ENCODE measurements around the gene EMSY.
"Not testable (repeated sequence)": the region's sequence is repeated elsewhere in the genome, so short reads cannot be mapped to it uniquely, and the experiment has no call there.

EMSY gene

DNA sequence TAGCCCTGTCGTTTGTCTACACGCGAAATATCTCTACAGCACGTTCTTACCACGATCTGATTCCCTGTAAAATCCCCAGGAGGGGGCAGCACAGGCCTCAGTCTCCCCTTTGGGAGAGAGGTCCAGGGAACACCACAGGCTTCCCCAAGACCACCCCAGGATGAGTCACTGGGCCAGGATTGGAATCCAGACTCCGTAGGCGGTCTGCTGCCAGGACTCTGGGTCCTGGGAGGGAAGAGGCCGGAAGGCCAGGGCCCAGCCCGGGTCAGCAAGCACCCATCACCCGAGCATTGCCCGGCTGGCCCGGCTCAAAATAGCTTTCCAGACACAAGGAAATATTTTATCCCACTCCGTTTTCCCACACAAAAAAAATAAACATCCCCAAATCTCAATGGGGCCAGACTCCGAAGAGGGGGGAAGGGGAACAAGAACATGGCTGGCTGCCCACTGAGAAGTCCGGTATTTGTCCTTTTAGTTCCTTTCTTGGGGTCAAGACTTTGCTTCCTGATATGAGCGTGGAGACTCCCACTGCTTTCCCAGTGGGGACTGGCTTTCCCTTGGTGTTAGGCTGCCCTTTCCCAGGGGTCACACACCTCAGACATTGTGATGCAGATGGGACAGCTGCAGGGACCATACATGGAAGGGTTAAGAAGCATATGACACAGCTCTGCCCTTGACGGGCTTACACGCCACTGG, 134.4 kb downstream of the EMSY start:
- Histone ChIP-seq H3K27ac (ENCODE audit: low read depth, low read length) (no peak overlapping the region), H3K27me3 (ENCODE audit: low read length) (no peaks in the 10 kb centered on the region), H3K9me3 (ENCODE audit: insufficient read depth, low read length) (no peaks in the 10 kb centered on the region), H3K4me3 (ENCODE audit: insufficient read depth, low read length, poor library complexity, severe bottlenecking) (no peak overlapping the region), H3K36me3 (ENCODE audit: low read length) (no peaks in the 10 kb centered on the region), H3F3A (ENCODE audit: insufficient read depth) (no peaks in the 10 kb centered on the region), H4K20me1 (ENCODE audit: low read depth, low read length) (no peaks in the 10 kb centered on the region), H3K9me2 (replicated peaks; ENCODE audit: insufficient read depth, low read length) (no peaks in the 10 kb centered on the region), H3K79me2 (ENCODE audit: insufficient read depth, low read length) (no peaks in the 10 kb centered on the region), H2AFZ (ENCODE audit: low read depth, low read length, severe bottlenecking) (no peak overlapping the region), H3K4me2 (ENCODE audit: low read depth, low read length, poor library complexity, severe bottlenecking) (no peak overlapping the region), H3K9ac (ENCODE audit: low read length) (no peak overlapping the region)
- TF ChIP-seq EZH2phosphoT487 (conservative IDR thresholded peaks at IDR 0.05; ENCODE audit: low read length): no peak
- TF ChIP-seq, protein P1, sequence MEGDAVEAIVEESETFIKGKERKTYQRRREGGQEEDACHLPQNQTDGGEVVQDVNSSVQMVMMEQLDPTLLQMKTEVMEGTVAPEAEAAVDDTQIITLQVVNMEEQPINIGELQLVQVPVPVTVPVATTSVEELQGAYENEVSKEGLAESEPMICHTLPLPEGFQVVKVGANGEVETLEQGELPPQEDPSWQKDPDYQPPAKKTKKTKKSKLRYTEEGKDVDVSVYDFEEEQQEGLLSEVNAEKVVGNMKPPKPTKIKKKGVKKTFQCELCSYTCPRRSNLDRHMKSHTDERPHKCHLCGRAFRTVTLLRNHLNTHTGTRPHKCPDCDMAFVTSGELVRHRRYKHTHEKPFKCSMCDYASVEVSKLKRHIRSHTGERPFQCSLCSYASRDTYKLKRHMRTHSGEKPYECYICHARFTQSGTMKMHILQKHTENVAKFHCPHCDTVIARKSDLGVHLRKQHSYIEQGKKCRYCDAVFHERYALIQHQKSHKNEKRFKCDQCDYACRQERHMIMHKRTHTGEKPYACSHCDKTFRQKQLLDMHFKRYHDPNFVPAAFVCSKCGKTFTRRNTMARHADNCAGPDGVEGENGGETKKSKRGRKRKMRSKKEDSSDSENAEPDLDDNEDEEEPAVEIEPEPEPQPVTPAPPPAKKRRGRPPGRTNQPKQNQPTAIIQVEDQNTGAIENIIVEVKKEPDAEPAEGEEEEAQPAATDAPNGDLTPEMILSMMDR (IDR thresholded peaks at IDR 0.05; ENCODE audit: insufficient read depth, low read length, poor library complexity, severe bottlenecking): peak; percentile 9

DNA sequence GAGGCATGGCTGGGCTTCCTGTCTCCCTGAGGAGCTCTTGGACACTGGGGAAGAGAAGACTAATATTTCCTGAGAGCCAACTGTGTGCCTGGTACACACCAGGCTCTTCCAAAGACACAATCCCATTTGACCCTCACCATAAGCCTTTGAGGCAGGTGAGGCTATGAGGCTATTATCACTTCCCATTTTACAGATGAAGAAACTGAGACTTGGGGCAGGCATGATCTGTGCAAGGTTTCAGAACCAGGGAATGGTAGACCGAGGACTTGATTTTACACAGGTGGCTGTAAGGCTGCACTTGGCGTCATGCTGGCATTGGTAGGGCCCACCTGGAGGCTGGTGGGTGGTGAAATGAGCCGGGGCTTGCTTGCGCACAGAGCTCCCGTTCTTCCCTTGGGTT, 134.9 kb downstream of the EMSY start:
- no peak overlapping the region for H2AFZ ChIP-seq (ENCODE audit: low read depth, low read length, severe bottlenecking)
- no peaks in the 10 kb centered on the region for H3K27me3 ChIP-seq (ENCODE audit: low read length)
- H3K27ac ChIP-seq (ENCODE audit: low read depth, low read length): no peak overlapping the region
- H3K9me3 ChIP-seq (ENCODE audit: insufficient read depth, low read length): no peaks in the 10 kb centered on the region
- H3K4me2 ChIP-seq (ENCODE audit: low read depth, low read length, poor library complexity, severe bottlenecking): no peak overlapping the region
- no peaks in the 10 kb centered on the region for H3K36me3 ChIP-seq (ENCODE audit: low read length)
- H3K4me3 ChIP-seq (ENCODE audit: insufficient read depth, low read length, poor library complexity, severe bottlenecking): no peak overlapping the region
- H3K79me2 ChIP-seq (ENCODE audit: insufficient read depth, low read length): no peaks in the 10 kb centered on the region
- H3F3A ChIP-seq (ENCODE audit: insufficient read depth): no peaks in the 10 kb centered on the region
- no peak for TF ChIP-seq EZH2phosphoT487 (conservative IDR thresholded peaks at IDR 0.05; ENCODE audit: low read length)
- TF ChIP-seq, protein P1 (IDR thresholded peaks at IDR 0.05; ENCODE audit: insufficient read depth, low read length, poor library complexity, severe bottlenecking): no peak
- no peak overlapping the region for H3K9ac ChIP-seq (ENCODE audit: low read length)
- no peaks in the 10 kb centered on the region for H3K9me2 ChIP-seq (replicated peaks; ENCODE audit: insufficient read depth, low read length)
- H4K20me1 ChIP-seq (ENCODE audit: low read depth, low read length): no peaks in the 10 kb centered on the region

DNA sequence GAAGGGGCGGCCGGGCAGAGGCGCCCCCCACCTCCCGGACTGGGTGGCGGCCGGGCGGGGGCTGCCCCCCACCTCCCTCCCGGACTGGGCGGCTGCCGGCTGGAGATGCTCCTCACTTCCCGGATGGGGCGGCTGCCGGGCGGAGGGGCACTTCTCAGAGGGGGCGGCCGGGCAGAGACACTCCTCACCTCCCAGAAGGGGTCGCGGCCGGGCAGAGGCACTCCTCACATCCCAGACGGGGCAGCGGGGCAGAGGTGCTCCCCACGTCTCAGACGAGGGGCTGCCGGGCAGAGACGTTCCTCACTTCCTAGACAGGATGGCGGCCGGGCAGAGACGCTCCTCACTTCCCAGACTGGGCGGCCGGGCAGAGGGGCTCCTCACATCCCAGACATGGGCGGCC, 137.7 kb downstream of the EMSY start:
- H3K36me3 ChIP-seq (ENCODE audit: low read length); H3K4me2 ChIP-seq (ENCODE audit: low read depth, low read length, poor library complexity, severe bottlenecking); H3K9ac ChIP-seq (ENCODE audit: low read length); H3K9me2 ChIP-seq (replicated peaks; ENCODE audit: insufficient read depth, low read length); H3K27me3 ChIP-seq (ENCODE audit: low read length); H3K9me3 ChIP-seq (ENCODE audit: insufficient read depth, low read length); H3K79me2 ChIP-seq (ENCODE audit: insufficient read depth, low read length); H3K4me3 ChIP-seq (ENCODE audit: insufficient read depth, low read length, poor library complexity, severe bottlenecking); H3K27ac ChIP-seq (ENCODE audit: low read depth, low read length); H3F3A ChIP-seq (ENCODE audit: insufficient read depth); H4K20me1 ChIP-seq (ENCODE audit: low read depth, low read length); H2AFZ ChIP-seq (ENCODE audit: low read depth, low read length, severe bottlenecking): not testable (repeated sequence)

DNA sequence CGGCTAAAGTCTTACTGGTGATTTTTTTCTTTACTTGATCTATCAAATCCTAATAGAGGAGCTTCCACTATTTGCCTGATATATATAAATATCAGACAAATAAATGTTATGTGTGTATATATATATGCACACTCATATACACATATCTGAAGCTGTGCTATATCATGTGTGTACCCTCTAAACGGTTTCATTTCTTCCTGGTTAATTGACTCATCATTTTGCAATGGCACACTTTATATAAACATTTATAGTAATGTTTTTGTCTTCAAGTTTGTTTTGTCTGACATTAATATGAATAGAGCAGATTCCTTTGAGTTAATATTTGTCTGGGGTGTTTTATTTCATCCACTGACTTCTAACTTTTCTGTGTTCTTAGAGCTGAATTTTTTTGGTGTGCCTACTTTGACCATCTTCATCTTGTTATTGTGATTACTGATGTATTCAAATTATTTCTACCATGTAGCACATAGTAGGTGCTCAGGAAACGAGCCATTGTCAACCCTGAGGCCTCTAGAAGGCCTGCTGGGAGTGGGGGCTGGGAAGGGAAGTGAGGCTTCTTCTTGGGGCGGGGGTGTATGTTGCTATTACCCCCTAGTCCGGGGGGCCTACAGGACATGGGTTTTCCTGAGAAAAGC, 143.1 kb downstream of the EMSY start:
- no peak overlapping the region for H3K27ac ChIP-seq (ENCODE audit: low read depth, low read length)
- no peaks in the 10 kb centered on the region for H4K20me1 ChIP-seq (ENCODE audit: low read depth, low read length)
- no peaks in the 10 kb centered on the region for H3K9me2 ChIP-seq (replicated peaks; ENCODE audit: insufficient read depth, low read length)
- H2AFZ ChIP-seq (ENCODE audit: low read depth, low read length, severe bottlenecking): no peak overlapping the region
- H3K4me3 ChIP-seq (ENCODE audit: insufficient read depth, low read length, poor library complexity, severe bottlenecking): no peak overlapping the region
- no peaks in the 10 kb centered on the region for H3K79me2 ChIP-seq (ENCODE audit: insufficient read depth, low read length)
- no peak overlapping the region for H3K9ac ChIP-seq (ENCODE audit: low read length)
- H3K4me2 ChIP-seq (ENCODE audit: low read depth, low read length, poor library complexity, severe bottlenecking): no peak overlapping the region
- no peaks in the 10 kb centered on the region for H3F3A ChIP-seq (ENCODE audit: insufficient read depth)
- H3K9me3 ChIP-seq (ENCODE audit: insufficient read depth, low read length): no peaks in the 10 kb centered on the region
- H3K27me3 ChIP-seq (ENCODE audit: low read length): no peaks in the 10 kb centered on the region
- H3K36me3 ChIP-seq (ENCODE audit: low read length): no peaks in the 10 kb centered on the region
- TF ChIP-seq EZH2phosphoT487 (conservative IDR thresholded peaks at IDR 0.05; ENCODE audit: low read length): no peak
- TF ChIP-seq, protein P1 (IDR thresholded peaks at IDR 0.05; ENCODE audit: insufficient read depth, low read length, poor library complexity, severe bottlenecking): no peak

Data from SU-DHL-6 (cell line).